Stomach (tissue), 9 donors: ENCODE measurements around the gene ZFHX3. TPM values are rescaled to one million over a fixed set of nuclear protein-coding genes. Genes with fewer than 3 reads are reported as not detected.

ENCODE experiments used
- DNase-seq, 2 donors: peaks; one replicate each; pipeline versions ENCODE4 v3.0.0 to v3.0.0-alpha.2; 2013 to 2019
- H3K27ac ChIP-seq, 5 donors: fragments of 200-600 bp in 4 of 5; sonication (generic) in 4 of 5; one replicate each; pipeline ENCODE4 v1.5.1; 2013 to 2019; ENCODE audit warnings: mild to moderate bottlenecking in 1 of 5, moderate library complexity in 1 of 5
- H3K27me3 ChIP-seq, 3 donors: fragments of 200-600 bp; sonication (generic); one replicate each; pipeline ENCODE4 v1.5.1; 2017 to 2019; ENCODE audit warnings: mixed run types in 1 of 3
- H3K36me3 ChIP-seq, 4 donors: fragments of 200-600 bp; sonication (generic); 1 replicate in 3 of 4; 2 replicates in 1 of 4; pipeline ENCODE4 v1.5.1; 2016 to 2019
- H3K4me1 ChIP-seq, 4 donors: fragments of 200-600 bp; sonication (generic); one replicate each; pipeline ENCODE4 v1.5.1; 2016 to 2019
- H3K4me3 ChIP-seq, 4 donors: fragments of 200-600 bp; sonication (generic) in 3 of 4; one replicate each; pipeline ENCODE4 v1.5.1; 2016 to 2019; ENCODE audit warnings: mild to moderate bottlenecking in 1 of 4
- H3K9me3 ChIP-seq, 4 donors: fragments of 200-600 bp; sonication (generic); one replicate each; pipeline ENCODE4 v1.5.1; 2016 to 2019
- EP300 ChIP-seq: sonication (generic); formaldehyde crosslinking; IDR thresholded peaks from one replicate; pipeline ENCODE4 v1.6.1; 2017; ENCODE audit warnings: antibody characterized with exemption
- POLR2A ChIP-seq, 4 donors: fragments of 450-650 bp; IDR thresholded peaks; one replicate each; pipeline ENCODE4 v1.6.1; 2016; ENCODE audit warnings: antibody characterized with exemption in 4 of 4, control low read depth in 2 of 4, mild to moderate bottlenecking in 1 of 4, moderate library complexity in 1 of 4
- POLR2AphosphoS5 ChIP-seq, 3 donors: sonication (generic); formaldehyde crosslinking; IDR thresholded peaks; one replicate each; pipeline ENCODE4 v1.6.1; 2016; ENCODE audit warnings: antibody characterized with exemption in 3 of 3
- WGBS, 5 donors: extraction: QIAGEN DNeasy Blood & Tissue Kit in 3 of 5; methylation state at CpG; one replicate each; pipeline versions ENCODE4 v1.1.5 to v1.1.7; 2013 to 2018; 5-methylcytosine and 5-hydroxymethylcytosine counted together
- intact Hi-C: fragments of 100-400 bp; cut with DNase I; formaldehyde crosslinking; loops from one replicate; pipeline ENCODE4 v1.15.1; 2023; ENCODE audit warnings: low total_unique reads
- polyA plus RNA-seq, 3 donors: library from polyadenylated mRNA; stranded (reverse); fragments of 200-250 nt; gene quantifications; one replicate each; pipeline ENCODE4 v1.2.3, GENCODE V29; 2013
- total RNA-seq, 5 donors: library from RNA; depleted of rRNA; stranded (reverse); fragments of >200 nt; gene quantifications; one replicate each; pipeline versions ENCODE4 v1.1.0 to v1.2.3, GENCODE V29; 2014 to 2016
- TF ChIP-seq, protein P1 (sequence below), 7 experiments: fragments of 450-650 bp in 4 of 7; fragments of 200-600 bp in 3 of 7; sonication (generic) in 3 of 7; IDR thresholded peaks; one replicate each; pipeline ENCODE4 v1.5.1; 2016 to 2019; ENCODE audit warnings: antibody characterized with exemption in 7 of 7, control low read depth in 2 of 7, mild to moderate bottlenecking in 1 of 7
- donor health status: healthy with polysubstance abuse.
- donor health status: Bipolar disorder and iron deficiency.
- donor health status: healthy.

The ZFHX3 gene
- total and polyA plus RNA-seq, 8 donors, result 1.1 to 27.5 (median 11.8) TPM

DNA sequence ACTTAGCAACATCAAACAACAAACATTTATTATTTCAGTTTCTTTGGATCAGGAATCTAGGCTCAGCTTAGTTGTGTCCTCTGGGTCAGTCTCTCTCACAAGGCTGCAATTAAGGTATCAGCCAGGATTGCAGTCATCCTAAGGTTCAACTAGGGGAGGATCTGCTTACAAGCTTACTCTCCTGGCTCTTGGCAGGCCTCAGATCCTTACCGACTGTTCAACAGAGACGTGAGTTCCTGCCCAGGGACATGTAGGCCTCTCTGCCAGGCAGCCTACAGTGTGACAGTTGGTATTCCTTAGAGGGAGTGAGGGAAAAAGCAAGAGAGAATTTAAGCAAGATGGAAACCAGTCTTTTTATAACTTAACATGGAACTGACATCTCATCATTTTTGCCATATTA is 294.0 kb downstream of the ZFHX3 start:
- H3K4me1 ChIP-seq, result no peaks in the 10 kb centered on the region
- DNase-seq, result no peak
- no peak overlapping the region for H3K4me3 ChIP-seq
- H3K27me3 ChIP-seq, result no peaks in the 10 kb centered on the region
- intact Hi-C loops, result no loop called here
- WGBS, 5 donors, result 84 to 91% (median 86%) methylated on average over 2 of the region's 2 CpGs
- H3K9me3 ChIP-seq, result peaks cover 0 to 16% (median 2%) of the 10 kb centered on the region in 4 donors
- TF ChIP-seq POLR2AphosphoS5 (IDR thresholded peaks at IDR 0.05) (no peak), EP300 (no peak)
- TF ChIP-seq, protein P1, sequence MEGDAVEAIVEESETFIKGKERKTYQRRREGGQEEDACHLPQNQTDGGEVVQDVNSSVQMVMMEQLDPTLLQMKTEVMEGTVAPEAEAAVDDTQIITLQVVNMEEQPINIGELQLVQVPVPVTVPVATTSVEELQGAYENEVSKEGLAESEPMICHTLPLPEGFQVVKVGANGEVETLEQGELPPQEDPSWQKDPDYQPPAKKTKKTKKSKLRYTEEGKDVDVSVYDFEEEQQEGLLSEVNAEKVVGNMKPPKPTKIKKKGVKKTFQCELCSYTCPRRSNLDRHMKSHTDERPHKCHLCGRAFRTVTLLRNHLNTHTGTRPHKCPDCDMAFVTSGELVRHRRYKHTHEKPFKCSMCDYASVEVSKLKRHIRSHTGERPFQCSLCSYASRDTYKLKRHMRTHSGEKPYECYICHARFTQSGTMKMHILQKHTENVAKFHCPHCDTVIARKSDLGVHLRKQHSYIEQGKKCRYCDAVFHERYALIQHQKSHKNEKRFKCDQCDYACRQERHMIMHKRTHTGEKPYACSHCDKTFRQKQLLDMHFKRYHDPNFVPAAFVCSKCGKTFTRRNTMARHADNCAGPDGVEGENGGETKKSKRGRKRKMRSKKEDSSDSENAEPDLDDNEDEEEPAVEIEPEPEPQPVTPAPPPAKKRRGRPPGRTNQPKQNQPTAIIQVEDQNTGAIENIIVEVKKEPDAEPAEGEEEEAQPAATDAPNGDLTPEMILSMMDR (IDR thresholded peaks at IDR 0.05), result no peak
- H3K27ac ChIP-seq, result no peak overlapping the region
- no peaks in the 10 kb centered on the region for H3K36me3 ChIP-seq

GRCh38 chr16:72752004-72752695 is 295.8 kb downstream of the ZFHX3 start:
- WGBS, 5 donors, result 93 to 98% (median 95%) methylated on average over 7 of the region's 7 CpGs

DNA sequence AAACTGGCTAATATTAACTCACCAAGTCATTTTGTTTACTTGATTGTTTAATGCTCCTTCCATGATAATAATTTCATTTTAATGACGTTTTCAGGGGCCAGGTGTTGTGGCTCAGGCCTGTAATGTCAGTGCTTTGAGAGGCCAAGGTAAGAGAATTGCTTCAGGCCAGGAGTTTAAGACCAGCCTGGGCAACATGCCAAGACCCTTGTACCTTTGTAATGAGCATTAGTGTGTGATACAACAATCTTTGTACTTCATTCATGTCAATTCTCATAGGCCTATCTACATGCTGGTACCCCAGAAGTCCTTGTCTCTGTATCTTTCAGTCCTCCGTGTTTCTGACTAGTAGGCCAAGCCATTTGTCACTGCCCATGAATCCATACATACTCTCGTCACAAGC is 296.9 kb downstream of the ZFHX3 start:
- no peaks in the 10 kb centered on the region for H3K27me3 ChIP-seq
- no peaks in the 10 kb centered on the region for H3K9me3 ChIP-seq
- TF ChIP-seq, protein P1 (IDR thresholded peaks at IDR 0.05), result no peak
- TF ChIP-seq POLR2A (IDR thresholded peaks at IDR 0.05) (no peak), POLR2AphosphoS5 (IDR thresholded peaks at IDR 0.05) (no peak), EP300 (no peak)
- 73 to 80% (median 79%) methylated on average over 3 of the region's 3 CpGs for WGBS, 5 donors
- H3K4me1 ChIP-seq, result no peaks in the 10 kb centered on the region
- intact Hi-C loops, result no loop called here
- no peak for DNase-seq
- no peak overlapping the region for H3K27ac ChIP-seq
- no peak overlapping the region for H3K4me3 ChIP-seq
- H3K36me3 ChIP-seq, result no peaks in the 10 kb centered on the region

More at GRCh38 chr16:72752004-72752695, 295.8 kb downstream of the ZFHX3 start:
- intact Hi-C loops, result no loop called here
- H3K4me1 ChIP-seq, result no peaks in the 10 kb centered on the region
- peaks cover 0 to under 1% (median 0%) of the 10 kb centered on the region in 4 donors for H3K9me3 ChIP-seq
- DNase-seq, result no peak
- H3K27me3 ChIP-seq, result no peaks in the 10 kb centered on the region
- H3K4me3 ChIP-seq, result no peak overlapping the region
- TF ChIP-seq, protein P1 (IDR thresholded peaks at IDR 0.05), result no peak
- no peak for TF ChIP-seq POLR2A (IDR thresholded peaks at IDR 0.05)
- H3K27ac ChIP-seq, result no peak overlapping the region
- H3K36me3 ChIP-seq, result no peaks in the 10 kb centered on the region

DNA sequence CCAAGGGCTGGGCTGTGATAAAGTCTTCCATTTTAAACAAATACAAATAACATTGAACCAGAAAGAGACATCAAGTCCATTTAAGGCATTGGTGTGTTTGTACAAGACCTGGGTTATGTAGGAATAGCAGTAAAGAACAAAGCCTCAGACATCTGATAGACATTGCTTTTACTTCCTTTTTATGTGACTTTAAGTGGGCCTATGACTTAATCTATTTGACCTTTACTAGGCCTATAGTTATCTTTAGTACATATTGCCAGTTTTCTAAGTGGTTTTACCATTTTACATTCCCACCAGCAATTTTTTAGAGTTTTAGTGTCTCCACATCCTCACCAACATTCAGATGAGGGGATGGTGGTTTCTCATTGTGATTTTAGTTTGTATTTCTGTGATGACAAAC is 298.8 kb downstream of the ZFHX3 start:
- intact Hi-C loops, result no loop called here
- DNase-seq, result no peak
- no peak overlapping the region for H3K27ac ChIP-seq
- no peaks in the 10 kb centered on the region for H3K36me3 ChIP-seq
- no peaks in the 10 kb centered on the region for H3K4me1 ChIP-seq
- no peaks in the 10 kb centered on the region for H3K27me3 ChIP-seq
- no peaks in the 10 kb centered on the region for H3K9me3 ChIP-seq
- no peak overlapping the region for H3K4me3 ChIP-seq
- TF ChIP-seq EP300, result no peak
- TF ChIP-seq, protein P1 (IDR thresholded peaks at IDR 0.05), result no peak
- TF ChIP-seq POLR2A (IDR thresholded peaks at IDR 0.05), result no peak
- no peak for TF ChIP-seq POLR2AphosphoS5 (IDR thresholded peaks at IDR 0.05)
